SK-N-SH (cell line): ENCODE data around the gene NTM. TPM values are rescaled to one million over a fixed set of nuclear protein-coding genes. Genes with fewer than 3 reads are reported as not detected.

ENCODE experiments used
- CTCF ChIA-PET: fragments of 300-600, 350-600 bp; formaldehyde crosslinking; extraction: SDS; loops from one replicate; lab custom pipeline; 2021; lab: Yijun Ruan, JAX
- POLR2A ChIA-PET: fragments of 350-600 bp; sonication (Branson Sonifier 250); formaldehyde crosslinking; extraction: SDS; loops from one replicate; lab custom pipeline; 2020; ENCODE audit warnings: antibody characterized with exemption, inconsistent platforms; lab: Yijun Ruan, JAX
- DNase-seq: peaks from one replicate; pipeline ENCODE4 v3.0.0; 2012
- H2AFZ ChIP-seq: fragments of 200-600 bp; sonication (generic); 2 replicates; pipeline ENCODE4 v1.8.1; 2016; ENCODE audit warnings: antibody characterized with exemption, mild to moderate bottlenecking, low read depth
- H3F3A ChIP-seq: fragments of 200-600 bp; sonication (generic); replicated peaks from 2 replicates; pipeline ENCODE3; 2016; ENCODE audit warnings: antibody characterized with exemption, mild to moderate bottlenecking; ENCODE audit not compliant: insufficient read depth
- H3K27ac ChIP-seq, 2 experiments: fragments of 200-500 bp in 1 of 2; fragments of 200-600 bp in 1 of 2; sonication (Bioruptor generic) in 1 of 2; sonication (generic), shearing (Covaris generic) in 1 of 2; 2 replicates each; pipeline versions ENCODE4 v1.5.1 to v1.6.1; 2014 to 2016; ENCODE audit warnings: low read depth in 2 of 2, inconsistent platforms in 1 of 2, low read length in 1 of 2, mild to moderate bottlenecking in 1 of 2, mixed read lengths in 1 of 2
- H3K27me3 ChIP-seq: fragments of 200-600 bp; sonication (generic), shearing (Covaris generic); 2 replicates; pipeline ENCODE4 v1.6.1; 2016; ENCODE audit warnings: mixed run types; ENCODE audit not compliant: insufficient read depth
- H3K36me3 ChIP-seq, 2 experiments: fragments of 200-500 bp in 1 of 2; fragments of 200-600 bp in 1 of 2; sonication (Bioruptor generic) in 1 of 2; sonication (generic) in 1 of 2; replicated peaks in 1 of 2; 2 replicates each; pipeline versions ENCODE3 to v1.5.1; 2014 to 2016; ENCODE audit warnings: low read length in 1 of 2, mild to moderate bottlenecking in 1 of 2; ENCODE audit not compliant: insufficient read depth in 2 of 2, control insufficient read depth in 1 of 2
- H3K4me1 ChIP-seq, 2 experiments: fragments of 200-500 bp in 1 of 2; fragments of 200-600 bp in 1 of 2; sonication (Bioruptor generic) in 1 of 2; sonication (generic), shearing (Covaris generic) in 1 of 2; 2 replicates each; pipeline versions ENCODE4 v1.5.1 to v1.6.1; 2014 to 2016; ENCODE audit warnings: low read depth in 1 of 2, low read length in 1 of 2, mixed run types in 1 of 2; ENCODE audit not compliant: insufficient read depth in 2 of 2, control insufficient read depth in 1 of 2
- H3K4me2 ChIP-seq: fragments of 200-600 bp; sonication (generic), shearing (Covaris generic); 2 replicates; pipeline ENCODE4 v1.6.1; 2017; ENCODE audit warnings: mixed run types
- H3K4me3 ChIP-seq, 2 experiments: fragments of 200-500 bp in 1 of 2; fragments of 200-600 bp in 1 of 2; sonication (Bioruptor generic) in 1 of 2; sonication (generic), shearing (Covaris generic) in 1 of 2; 2 replicates each; pipeline versions ENCODE4 v1.5.1 to v1.8.1; 2014 to 2016; ENCODE audit warnings: low read depth in 2 of 2, inconsistent platforms in 1 of 2, low read length in 1 of 2, mild to moderate bottlenecking in 1 of 2, mixed read lengths in 1 of 2, moderate library complexity in 1 of 2
- H3K79me2 ChIP-seq: fragments of 200-600 bp; sonication (generic); 2 replicates; pipeline ENCODE4 v1.8.1; 2017; ENCODE audit warnings: mild to moderate bottlenecking; ENCODE audit not compliant: insufficient read depth
- H3K9ac ChIP-seq: fragments of 200-600 bp; sonication (generic); 2 replicates; pipeline ENCODE4 v1.6.1; 2017; ENCODE audit warnings: mixed run types
- H3K9me2 ChIP-seq: fragments of 200-600 bp; sonication (generic); 2 replicates; pipeline ENCODE4 v1.6.1; 2017; ENCODE audit warnings: mixed run types
- H3K9me3 ChIP-seq: fragments of 200-600 bp; sonication (generic); 2 replicates; pipeline ENCODE4 v1.6.1; 2017; ENCODE audit warnings: mixed run types, mild to moderate bottlenecking, moderate library complexity
- H4K20me1 ChIP-seq: fragments of 200-600 bp; sonication (generic); 2 replicates; pipeline ENCODE4 v1.6.1; 2017; ENCODE audit warnings: mild to moderate bottlenecking, mixed run types; ENCODE audit not compliant: insufficient read depth
- ELF1 ChIP-seq: IDR thresholded peaks from 2 replicates; pipeline ENCODE4 v1.4.0; 2012
- EP300 ChIP-seq, 2 experiments: IDR thresholded peaks; 2 replicates each; pipeline versions ENCODE4 v1.4.0 to v1.6.1; 2012; ENCODE audit warnings: borderline replicate concordance in 1 of 2, low read depth in 1 of 2, low read length in 1 of 2
- EZH2phosphoT487 ChIP-seq: fragments of 200-600 bp; sonication (generic); IDR thresholded peaks from 2 replicates; pipeline ENCODE4 v1.6.1; 2017; ENCODE audit warnings: low read depth, mixed run types, mild to moderate bottlenecking, antibody characterized with exemption, moderate library complexity, borderline replicate concordance
- FOSL2 ChIP-seq: IDR thresholded peaks from 2 replicates; pipeline ENCODE4 v1.4.0; 2012; ENCODE audit warnings: low read depth, mild to moderate bottlenecking, moderate library complexity, borderline replicate concordance
- GATA2 ChIP-seq: sonication (generic); formaldehyde crosslinking; IDR thresholded peaks from 2 replicates; pipeline ENCODE4 v1.5.0; 2020; ENCODE audit warnings: mild to moderate bottlenecking, missing genetic modification reagents
- JUND ChIP-seq: IDR thresholded peaks from 2 replicates; pipeline ENCODE4 v1.4.0; 2012
- MEF2A ChIP-seq: IDR thresholded peaks from 2 replicates; pipeline ENCODE4 v1.4.0; 2012; ENCODE audit warnings: low read depth, borderline replicate concordance
- RCOR1 ChIP-seq: fragments of 150-350 bp; IDR thresholded peaks from 2 replicates; pipeline ENCODE4 v1.6.1; 2017; ENCODE audit warnings: antibody characterized with exemption, low read length
- TCF12 ChIP-seq: IDR thresholded peaks from 2 replicates; pipeline ENCODE4 v1.4.0; 2012
- WGBS: methylation state at CpG from one replicate; pipeline ENCODE4 v1.1.6; 2017; ENCODE audit warnings: low lambda C conversion rate; 5-methylcytosine and 5-hydroxymethylcytosine counted together
- polyA plus RNA-seq, 3 experiments: library from polyadenylated mRNA; depleted of rRNA; stranded (reverse); fragments of >200 nt; gene quantifications; 2 replicates each; pipeline ENCODE4 v1.2.3, GENCODE V29; 2012
- TF ChIP-seq, protein P1 (sequence below): IDR thresholded peaks from 2 replicates; pipeline ENCODE4 v1.4.0; 2012; ENCODE audit warnings: low read depth, borderline replicate concordance
- TF ChIP-seq, protein P2 (sequence below): IDR thresholded peaks from 2 replicates; pipeline ENCODE4 v1.4.0; 2012; ENCODE audit warnings: low read depth
- TF ChIP-seq, protein P3 (sequence below): fragments of 200-600 bp; sonication (generic); IDR thresholded peaks from 2 replicates; pipeline ENCODE4 v1.6.1; 2017; ENCODE audit warnings: antibody characterized with exemption, mild to moderate bottlenecking, moderate library complexity
- TF ChIP-seq, protein P4 (sequence below): fragments of 150-350 bp; IDR thresholded peaks from 2 replicates; pipeline ENCODE4 v1.6.1; 2016; ENCODE audit warnings: mild to moderate bottlenecking, low read depth, low read length

Gene NTM
- polyA plus RNA-seq, 1 of the 3 experiments (the other 2 are of a cell fraction), result 20.0 TPM

DNA sequence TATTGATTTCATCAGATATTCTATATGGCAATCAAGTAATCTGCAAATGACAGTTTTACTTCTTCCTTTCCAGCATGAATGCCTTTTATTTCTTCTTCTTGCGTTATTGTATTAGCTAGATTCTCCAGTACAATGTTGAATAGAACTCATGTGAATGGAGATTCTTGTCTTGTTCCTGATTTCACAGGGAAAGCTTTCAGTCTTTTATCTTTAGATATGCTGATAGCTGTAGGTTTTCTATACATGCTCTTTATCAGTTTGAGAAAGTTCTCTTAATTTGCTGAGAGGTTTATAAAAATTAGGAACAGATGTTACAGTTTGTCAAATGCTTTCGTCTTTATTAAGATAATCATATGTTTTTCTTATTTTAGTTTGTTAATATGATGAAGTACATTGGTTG, 347.2 kb downstream of the NTM start:
- TF ChIP-seq, protein P1, sequence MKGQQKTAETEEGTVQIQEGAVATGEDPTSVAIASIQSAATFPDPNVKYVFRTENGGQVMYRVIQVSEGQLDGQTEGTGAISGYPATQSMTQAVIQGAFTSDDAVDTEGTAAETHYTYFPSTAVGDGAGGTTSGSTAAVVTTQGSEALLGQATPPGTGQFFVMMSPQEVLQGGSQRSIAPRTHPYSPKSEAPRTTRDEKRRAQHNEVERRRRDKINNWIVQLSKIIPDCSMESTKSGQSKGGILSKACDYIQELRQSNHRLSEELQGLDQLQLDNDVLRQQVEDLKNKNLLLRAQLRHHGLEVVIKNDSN, result no peak
- TF ChIP-seq GATA2 (CRISPR knock-in tag), result peak; percentile 31; the same call in 1 of the 2 replicates
- no peaks in the 10 kb centered on the region for H3K36me3 ChIP-seq
- H3K79me2 ChIP-seq, result no peaks in the 10 kb centered on the region
- no peaks in the 10 kb centered on the region for H3F3A ChIP-seq
- no peaks in the 10 kb centered on the region; a peak in 1 of 4 replicates for H3K4me1 ChIP-seq
- H4K20me1 ChIP-seq, result no peaks in the 10 kb centered on the region
- no peak overlapping the region for H2AFZ ChIP-seq
- POLR2A ChIA-PET, result interaction anchor here (0.6 kb wide), 1 partner anchor 173 kb away, joined by 3 read pairs; no protein-coding TSS in a partner anchor
- H3K9ac ChIP-seq, result no peak overlapping the region
- H3K9me3 ChIP-seq, result no peaks in the 10 kb centered on the region
- H3K4me2 ChIP-seq, result no peak overlapping the region
- no peak overlapping the region for H3K4me3 ChIP-seq
- 23% methylated on average over 2 of the region's 2 CpGs for WGBS
- H3K9me2 ChIP-seq, result no peaks in the 10 kb centered on the region
- no peak overlapping the region for H3K27ac ChIP-seq
- H3K27me3 ChIP-seq, result peaks cover 9% of the 10 kb centered on the region
- CTCF ChIA-PET, result interaction anchor here (1.4 to 9.7 kb wide), 2 partner anchors 23 to 150 kb away, joined by 3 to 49 read pairs; no protein-coding TSS in a partner anchor
- DNase-seq, result no peak

DNA sequence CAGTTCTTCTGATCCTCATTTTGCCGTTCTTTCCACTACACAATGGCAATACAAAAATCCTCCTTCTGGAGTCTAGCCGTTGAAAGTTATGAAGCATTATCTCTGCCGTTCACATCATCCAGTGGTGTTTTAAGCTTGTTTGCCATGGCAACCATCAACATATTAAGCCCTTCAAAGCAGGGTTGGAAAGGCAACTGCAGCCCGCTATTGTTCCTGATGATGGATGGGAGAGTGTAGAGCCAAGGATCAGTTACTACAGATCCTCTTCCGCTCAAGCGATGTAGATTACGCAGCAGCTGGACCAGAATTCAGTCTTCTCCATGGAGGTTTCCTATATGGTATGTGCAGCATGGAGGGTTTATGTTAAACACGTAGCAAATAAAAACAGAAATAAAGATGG, 352.7 kb downstream of the NTM start:
- Histone ChIP-seq H3K4me2 (no peak overlapping the region), H3K9me3 (no peaks in the 10 kb centered on the region), H3K9ac (no peak overlapping the region), H3K36me3 (no peaks in the 10 kb centered on the region), H2AFZ (no peak overlapping the region), H3K79me2 (no peaks in the 10 kb centered on the region), H3K4me3 (no peak overlapping the region), H3K27me3 (peaks cover 8% of the 10 kb centered on the region), H3K9me2 (no peaks in the 10 kb centered on the region), H3F3A (no peaks in the 10 kb centered on the region), H4K20me1 (no peaks in the 10 kb centered on the region), H3K4me1 (no peaks in the 10 kb centered on the region), H3K27ac (no peak overlapping the region)
- WGBS, result 69% methylated on average over 8 of the region's 8 CpGs
- CTCF ChIA-PET, result no interaction called here
- DNase-seq, result no peak
- TF ChIP-seq TCF12 (no peak), EZH2phosphoT487 (no peak), FOSL2 (no peak), EP300 (IDR thresholded peaks at IDR 0.05; ENCODE audit: borderline replicate concordance in 1 of 2, low read depth in 1 of 2, low read length in 1 of 2) (no peak), RCOR1 (no peak), ELF1 (no peak), JUND (no peak), MEF2A (no peak)
- TF ChIP-seq, protein P1, result no peak
- TF ChIP-seq, protein P2, sequence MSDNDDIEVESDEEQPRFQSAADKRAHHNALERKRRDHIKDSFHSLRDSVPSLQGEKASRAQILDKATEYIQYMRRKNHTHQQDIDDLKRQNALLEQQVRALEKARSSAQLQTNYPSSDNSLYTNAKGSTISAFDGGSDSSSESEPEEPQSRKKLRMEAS, result no peak
- TF ChIP-seq, protein P3, sequence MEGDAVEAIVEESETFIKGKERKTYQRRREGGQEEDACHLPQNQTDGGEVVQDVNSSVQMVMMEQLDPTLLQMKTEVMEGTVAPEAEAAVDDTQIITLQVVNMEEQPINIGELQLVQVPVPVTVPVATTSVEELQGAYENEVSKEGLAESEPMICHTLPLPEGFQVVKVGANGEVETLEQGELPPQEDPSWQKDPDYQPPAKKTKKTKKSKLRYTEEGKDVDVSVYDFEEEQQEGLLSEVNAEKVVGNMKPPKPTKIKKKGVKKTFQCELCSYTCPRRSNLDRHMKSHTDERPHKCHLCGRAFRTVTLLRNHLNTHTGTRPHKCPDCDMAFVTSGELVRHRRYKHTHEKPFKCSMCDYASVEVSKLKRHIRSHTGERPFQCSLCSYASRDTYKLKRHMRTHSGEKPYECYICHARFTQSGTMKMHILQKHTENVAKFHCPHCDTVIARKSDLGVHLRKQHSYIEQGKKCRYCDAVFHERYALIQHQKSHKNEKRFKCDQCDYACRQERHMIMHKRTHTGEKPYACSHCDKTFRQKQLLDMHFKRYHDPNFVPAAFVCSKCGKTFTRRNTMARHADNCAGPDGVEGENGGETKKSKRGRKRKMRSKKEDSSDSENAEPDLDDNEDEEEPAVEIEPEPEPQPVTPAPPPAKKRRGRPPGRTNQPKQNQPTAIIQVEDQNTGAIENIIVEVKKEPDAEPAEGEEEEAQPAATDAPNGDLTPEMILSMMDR, result no peak
- TF ChIP-seq, protein P4, sequence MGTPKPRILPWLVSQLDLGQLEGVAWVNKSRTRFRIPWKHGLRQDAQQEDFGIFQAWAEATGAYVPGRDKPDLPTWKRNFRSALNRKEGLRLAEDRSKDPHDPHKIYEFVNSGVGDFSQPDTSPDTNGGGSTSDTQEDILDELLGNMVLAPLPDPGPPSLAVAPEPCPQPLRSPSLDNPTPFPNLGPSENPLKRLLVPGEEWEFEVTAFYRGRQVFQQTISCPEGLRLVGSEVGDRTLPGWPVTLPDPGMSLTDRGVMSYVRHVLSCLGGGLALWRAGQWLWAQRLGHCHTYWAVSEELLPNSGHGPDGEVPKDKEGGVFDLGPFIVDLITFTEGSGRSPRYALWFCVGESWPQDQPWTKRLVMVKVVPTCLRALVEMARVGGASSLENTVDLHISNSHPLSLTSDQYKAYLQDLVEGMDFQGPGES, result no peak
- POLR2A ChIA-PET, result no interaction called here
